IPS-18c (cell line): ENCODE data around the gene NIPBL.

ENCODE experiments used
- H3K4me3 ChIP-seq: 2 replicates; pipeline ENCODE4 v1.7.0; 2013; ENCODE audit warnings: low read depth, mild to moderate bottlenecking, low read length, moderate library complexity; ENCODE audit not compliant: insufficient read depth
- H3K9me3 ChIP-seq: one replicate; pipeline ENCODE4 v1.6.1; 2013; ENCODE audit warnings: mild to moderate bottlenecking, low read length, moderate library complexity; ENCODE audit not compliant: control insufficient read depth, insufficient read depth

Gene NIPBL

DNA sequence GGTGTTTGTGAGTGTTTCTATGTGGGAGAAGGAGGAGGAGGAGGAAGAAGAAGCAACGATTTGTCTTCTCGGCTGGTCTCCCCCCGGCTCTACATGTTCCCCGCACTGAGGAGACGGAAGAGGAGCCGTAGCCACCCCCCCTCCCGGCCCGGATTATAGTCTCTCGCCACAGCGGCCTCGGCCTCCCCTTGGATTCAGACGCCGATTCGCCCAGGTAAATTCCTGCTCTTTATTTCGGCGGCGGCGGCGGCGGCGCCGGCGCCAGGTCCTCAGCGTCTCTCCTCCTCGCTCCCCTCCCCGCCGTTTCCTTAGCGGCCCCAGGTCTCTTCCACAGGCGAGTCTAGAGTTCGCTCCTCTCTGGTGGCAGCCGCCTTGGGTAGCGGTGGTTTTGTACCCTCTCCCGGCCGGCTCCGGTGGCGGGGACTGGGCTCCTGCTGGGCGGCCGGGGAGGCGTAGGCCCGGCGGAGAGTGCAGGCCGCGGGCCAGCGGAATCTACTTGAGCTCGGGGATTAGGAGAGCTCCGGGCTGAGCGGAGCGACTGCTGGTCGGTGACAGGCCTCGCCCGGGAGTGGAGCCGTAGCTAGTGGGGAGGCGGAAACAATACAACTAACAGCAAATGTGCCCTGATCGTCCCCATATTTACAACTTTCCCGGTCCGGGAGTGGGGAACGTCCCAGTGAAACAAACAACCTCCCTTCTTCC lies 547 bp downstream of the NIPBL start:
- no peaks in the 10 kb centered on the region for H3K9me3 ChIP-seq
- H3K4me3 ChIP-seq, result peak overlapping the region; percentile 90

DNA sequence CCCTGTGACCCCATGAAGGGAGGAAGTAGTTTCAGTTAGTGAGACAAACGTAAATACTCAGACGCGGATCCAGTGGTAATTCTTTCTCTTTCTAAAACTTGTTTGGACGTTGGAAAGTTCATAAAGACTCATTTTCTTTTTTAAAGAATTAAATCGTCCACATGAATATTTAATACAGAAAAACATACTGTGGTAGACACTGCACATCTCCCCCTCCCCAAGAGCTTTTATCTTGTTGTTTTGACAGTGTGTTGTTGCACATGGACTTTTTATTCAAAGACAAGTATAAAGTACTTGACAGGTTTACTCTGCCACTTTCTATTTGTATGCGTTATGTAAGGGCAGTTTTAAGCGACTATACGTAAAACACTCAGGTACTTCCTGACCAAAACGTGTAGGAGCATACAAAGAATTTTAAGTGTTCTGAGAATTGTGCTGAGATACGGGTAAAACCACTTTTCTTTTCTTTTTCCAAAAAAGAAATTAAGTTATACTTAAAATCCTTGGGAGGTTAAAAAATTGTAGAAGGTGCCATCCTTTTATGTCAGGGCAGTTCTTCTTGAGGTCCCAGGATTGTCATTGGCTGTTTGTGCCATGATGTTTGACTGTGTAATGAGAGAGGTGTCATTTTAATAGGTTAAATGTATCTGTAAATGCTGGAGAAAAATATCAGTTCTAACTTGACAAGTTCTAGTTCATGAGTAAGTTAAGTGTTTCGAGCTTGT lies 1.3 kb downstream of the NIPBL start:
- H3K4me3 ChIP-seq, result peak overlapping the region; percentile 90

DNA sequence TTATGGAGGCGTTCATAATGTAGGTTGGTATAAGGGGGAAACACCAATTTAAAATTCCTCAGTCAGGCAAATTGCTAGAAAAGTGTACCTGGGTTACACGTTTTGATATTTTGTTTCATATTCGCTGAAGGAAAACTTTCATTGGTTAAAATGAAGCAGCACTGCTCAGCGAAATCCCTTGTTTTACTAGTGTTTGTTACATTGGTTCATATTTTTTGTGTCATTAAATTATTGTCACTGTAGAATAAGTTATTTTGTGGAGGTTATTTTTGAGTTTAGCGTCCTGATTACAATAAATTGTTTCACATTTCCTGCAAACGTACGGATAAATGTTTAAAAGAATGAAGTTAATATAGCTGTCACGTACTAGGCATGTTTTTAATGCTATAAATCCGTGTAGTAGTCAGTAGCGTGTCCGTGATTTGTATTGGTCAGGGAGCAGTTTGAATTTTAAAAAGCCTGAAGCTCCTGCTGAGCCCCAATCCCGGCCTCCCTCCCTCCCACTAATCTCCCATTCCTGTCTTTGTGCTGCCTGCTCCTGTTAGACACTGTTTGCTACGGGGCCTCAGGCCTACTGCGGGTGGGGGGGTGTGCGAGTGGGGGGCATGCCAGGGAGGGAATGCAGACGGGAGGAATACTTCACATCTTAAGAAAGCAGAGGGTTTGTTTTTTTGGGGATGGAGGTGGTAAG lies 2.0 kb downstream of the NIPBL start:
- Histone ChIP-seq H3K9me3 (no peaks in the 10 kb centered on the region), H3K4me3 (peak overlapping the region; percentile 90)

More for the DNA sequence above, 1.3 kb downstream of the NIPBL start:
- no peaks in the 10 kb centered on the region for H3K9me3 ChIP-seq

DNA sequence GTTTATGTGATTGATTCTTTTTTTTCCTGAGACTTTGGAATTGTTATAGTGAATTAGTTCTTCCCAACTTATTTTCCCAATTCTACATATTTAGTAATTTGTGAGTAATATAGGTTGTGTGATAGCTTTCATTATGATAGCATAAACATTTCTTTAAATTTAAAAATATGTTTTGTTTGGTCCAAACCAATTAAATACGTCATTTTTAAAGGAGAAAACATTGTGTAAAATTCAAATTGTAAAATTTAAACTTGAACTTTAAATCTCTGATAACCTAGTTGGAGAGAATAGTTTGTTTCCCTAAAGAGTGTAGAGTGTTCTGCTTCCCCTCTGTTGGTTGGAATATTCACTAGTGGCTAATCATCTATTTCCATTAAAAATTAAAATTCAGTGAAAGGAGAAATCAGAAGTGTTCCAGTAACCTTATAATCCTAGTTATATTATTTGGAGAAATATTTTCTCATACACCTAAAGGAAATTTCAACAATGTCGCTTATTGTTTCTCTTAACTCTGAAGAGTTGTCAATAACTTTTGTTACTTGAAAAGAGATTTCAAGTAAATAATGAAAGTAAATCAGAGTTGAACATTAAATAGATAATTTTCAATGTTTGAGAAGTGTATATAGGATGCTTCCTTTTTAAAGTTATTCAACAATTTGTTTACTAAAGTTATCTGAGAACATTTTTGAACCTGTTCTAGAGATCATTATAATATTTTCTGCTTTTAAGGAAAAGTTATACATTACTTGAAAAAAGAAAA lies 2.9 kb downstream of the NIPBL start:
- no peaks in the 10 kb centered on the region for H3K9me3 ChIP-seq
- no peak overlapping the region for H3K4me3 ChIP-seq

DNA sequence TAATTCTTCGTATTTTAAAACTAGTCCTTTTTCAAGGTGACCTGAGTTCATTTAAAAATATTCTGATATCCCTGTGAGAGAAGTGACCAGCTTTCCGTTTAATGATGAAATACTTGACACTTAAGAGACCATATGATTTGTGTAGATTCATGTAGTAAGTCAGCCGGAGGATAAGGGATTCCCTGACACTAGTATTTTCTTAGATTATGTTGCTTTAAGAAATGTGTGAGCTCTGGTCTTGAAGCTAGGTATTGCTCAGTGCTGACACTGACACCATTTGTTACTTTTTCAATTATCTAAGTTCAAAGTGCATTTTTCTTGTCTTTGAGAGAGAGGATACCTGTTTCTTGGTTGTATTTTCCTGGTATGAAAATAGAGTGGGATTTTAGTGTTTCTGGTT lies 4.2 kb downstream of the NIPBL start:
- H3K4me3 ChIP-seq, result no peak overlapping the region
- H3K9me3 ChIP-seq, result no peaks in the 10 kb centered on the region

DNA sequence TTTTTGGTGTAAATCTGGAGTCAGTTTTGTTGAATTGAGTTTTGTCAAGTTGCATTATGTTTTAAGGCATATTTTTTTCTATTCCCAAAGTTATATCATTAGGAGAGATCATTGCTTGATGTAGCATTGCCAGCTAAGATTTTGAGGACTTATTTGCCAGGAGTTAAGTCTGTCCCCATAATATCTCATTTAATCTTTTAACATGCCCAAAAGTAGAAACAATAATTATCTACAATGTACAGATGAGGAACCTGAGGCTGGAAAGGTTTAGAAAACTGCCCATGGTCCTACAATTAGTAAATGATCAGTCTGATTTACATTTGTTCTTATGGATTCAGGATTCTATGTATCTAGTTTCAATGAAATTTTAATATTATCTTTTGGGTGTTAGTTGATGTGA lies 4.7 kb downstream of the NIPBL start:
- Histone ChIP-seq H3K9me3 (peaks cover 3% of the 10 kb centered on the region), H3K4me3 (no peak overlapping the region)

DNA sequence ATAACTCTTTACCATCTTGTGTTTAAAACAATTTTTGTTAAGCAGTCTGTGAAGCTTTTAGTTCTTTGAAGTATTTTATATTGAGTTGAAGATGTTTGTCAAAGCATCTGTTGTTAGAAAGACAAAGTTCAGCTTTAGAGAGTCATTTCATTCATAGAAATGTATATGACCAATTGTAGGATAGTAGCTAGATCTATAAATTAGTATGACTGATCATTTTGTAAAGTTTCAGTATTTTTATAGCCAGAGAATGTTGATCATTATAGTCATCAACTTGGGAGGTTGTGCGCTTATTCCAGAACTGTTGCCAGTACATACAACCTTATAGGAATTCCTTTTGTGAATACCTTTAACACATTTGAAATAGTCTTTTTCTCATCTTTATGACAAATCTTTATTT lies 5.2 kb downstream of the NIPBL start:
- H3K4me3 ChIP-seq, result no peak overlapping the region
- peaks cover 3% of the 10 kb centered on the region for H3K9me3 ChIP-seq

DNA sequence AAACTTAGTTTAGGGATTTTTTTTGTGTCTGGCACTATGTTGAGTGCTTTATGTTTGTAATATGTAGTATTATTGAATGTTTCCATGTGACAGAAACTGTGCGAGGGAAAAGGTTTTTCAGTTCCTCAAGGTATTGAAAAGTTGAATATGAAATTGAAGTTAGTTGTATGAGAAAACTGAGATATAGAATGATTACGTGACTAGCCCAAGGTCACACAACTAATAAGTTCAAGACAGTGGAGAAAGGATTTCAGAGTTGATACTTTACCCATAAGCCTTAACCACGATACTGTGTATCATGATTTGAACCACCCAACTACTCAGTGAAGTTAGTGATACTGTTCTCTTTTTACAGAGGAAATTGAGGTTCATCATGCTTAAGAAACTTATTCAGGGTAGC lies 5.7 kb downstream of the NIPBL start:
- no peak overlapping the region for H3K4me3 ChIP-seq
- peaks cover 3% of the 10 kb centered on the region for H3K9me3 ChIP-seq

DNA sequence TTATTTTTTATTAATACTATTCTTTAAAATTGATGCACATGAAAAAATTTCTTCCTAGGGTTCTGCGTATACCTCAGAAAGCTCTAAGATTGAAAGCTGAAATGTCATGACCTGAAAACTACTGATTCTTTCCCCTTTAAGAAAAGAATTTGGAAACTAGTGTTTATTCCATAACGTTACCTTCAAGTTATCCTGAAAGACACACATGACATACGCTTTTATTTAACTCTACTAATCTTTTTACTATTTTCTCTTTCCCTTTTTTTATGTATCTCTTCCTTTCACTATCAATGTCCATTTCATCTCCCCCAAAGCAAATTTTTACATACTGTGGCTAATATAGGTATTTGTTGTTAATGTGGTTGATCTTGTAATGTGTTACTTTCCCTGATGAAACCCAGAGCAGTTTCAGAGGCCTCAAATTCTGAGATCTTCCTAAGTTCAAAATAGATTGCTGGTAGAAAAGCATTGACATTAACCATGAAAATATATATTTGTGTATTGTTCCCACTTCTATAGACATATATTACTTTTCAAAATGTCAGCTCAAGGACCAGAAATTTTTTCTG lies 7.4 kb downstream of the NIPBL start:
- no peak overlapping the region for H3K4me3 ChIP-seq
- peaks cover 3% of the 10 kb centered on the region for H3K9me3 ChIP-seq

DNA sequence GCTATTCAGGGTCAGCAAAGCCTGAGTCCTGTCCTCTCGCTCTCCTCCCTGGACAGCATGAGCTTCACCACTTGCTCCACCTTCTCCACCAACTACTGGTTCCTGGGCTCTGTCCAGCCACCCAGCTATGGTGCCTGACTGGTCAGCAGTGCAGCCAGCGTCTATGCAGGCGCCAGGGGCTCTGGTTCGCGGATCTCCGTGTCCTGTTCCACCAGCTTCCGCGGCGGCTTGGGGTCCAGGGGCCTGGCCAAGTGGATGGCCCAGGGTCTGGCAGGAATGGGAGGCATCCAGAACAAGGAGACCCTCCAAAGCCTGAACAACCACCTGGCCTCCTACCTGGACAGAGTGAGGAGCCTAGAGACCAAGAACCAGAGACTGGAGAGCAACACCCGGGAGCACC lies 8.6 kb downstream of the NIPBL start:
- no peak overlapping the region for H3K4me3 ChIP-seq
- peaks cover 3% of the 10 kb centered on the region for H3K9me3 ChIP-seq

DNA sequence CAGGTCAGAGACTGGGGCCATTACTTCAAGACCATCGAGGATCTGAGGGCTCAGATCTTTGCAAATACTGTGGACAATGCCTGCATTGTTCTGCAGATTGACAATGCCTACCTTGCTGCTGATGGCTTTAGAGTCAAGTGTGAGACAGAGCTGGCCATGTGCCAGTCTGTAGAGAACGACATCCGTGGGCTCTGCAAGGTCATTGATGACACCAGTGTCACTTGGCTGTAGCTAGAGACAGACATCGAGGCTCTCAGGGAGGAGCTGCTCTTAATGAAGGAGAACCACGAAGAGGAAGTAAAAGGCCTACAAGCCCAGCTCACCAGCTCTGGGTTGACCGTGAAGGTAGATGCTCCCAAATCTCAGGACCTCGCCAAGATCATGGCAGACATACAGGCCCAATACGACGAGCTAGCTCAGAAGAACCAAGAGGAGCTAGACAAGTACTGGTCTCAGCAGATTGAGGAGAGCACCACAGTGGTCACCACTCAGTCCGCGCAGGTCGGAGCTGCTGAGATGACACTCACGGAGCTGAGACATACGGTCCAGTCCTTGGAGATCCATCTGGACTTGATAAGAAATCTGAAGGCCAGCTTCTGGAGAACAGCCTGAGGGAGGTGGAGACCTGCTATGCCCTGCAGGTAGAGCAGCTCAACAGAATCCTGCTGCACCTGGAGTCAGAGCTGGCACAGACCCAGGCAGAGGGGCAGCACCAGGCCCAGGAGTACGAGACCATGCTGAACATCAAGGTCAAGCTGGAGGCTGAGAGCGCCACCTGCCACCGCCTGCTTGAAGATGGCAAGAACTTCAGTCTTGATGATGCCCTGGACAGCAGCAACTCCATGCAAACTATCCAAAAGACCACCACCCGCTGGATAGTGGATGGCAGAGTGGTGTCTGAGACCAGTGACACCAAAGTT lies 9.3 kb downstream of the NIPBL start:
- peaks cover 3% of the 10 kb centered on the region for H3K9me3 ChIP-seq
- H3K4me3 ChIP-seq, result no peak overlapping the region

DNA sequence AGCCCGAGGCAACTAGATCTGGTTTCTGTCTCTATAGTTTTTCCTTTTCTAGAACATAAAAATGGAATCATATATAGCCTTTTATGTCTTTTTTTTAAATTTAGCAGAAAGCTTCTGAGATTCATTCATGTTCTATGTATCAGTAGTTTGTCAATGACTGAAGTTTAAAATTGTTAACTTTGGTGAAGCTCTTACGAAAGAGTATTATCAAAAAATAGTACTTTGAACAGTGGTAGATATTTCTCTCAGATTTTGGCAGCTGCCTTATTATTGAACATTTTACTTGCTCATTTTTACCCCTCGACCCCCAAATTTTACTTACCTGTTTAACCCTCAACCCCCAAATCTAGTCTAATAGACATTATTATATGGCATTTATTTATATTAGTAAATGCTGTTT lies 10.2 kb downstream of the NIPBL start:
- no peak overlapping the region for H3K4me3 ChIP-seq

DNA sequence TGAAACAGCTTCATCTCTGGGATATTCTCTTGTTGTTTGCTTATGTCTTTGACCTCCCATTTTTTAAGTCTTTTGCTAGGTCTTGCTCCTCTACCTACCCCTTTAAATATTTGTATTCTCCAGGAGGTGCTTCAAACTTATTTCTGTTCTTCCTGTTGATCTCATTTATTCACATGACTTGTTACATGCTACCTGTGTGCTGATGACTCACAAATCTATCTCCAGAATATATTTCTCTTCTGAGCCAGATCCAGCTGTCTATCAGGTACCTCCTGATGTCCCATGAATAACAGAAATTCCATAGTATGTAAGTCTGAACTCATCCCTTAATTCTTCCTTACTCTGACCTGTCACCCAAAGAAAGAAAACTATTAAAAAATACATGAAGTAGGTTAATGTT lies 11.0 kb downstream of the NIPBL start:
- Histone ChIP-seq H3K4me3 (no peak overlapping the region), H3K9me3 (peaks cover 3% of the 10 kb centered on the region)

More for the DNA sequence above, 10.2 kb downstream of the NIPBL start:
- H3K9me3 ChIP-seq, result peaks cover 3% of the 10 kb centered on the region

DNA sequence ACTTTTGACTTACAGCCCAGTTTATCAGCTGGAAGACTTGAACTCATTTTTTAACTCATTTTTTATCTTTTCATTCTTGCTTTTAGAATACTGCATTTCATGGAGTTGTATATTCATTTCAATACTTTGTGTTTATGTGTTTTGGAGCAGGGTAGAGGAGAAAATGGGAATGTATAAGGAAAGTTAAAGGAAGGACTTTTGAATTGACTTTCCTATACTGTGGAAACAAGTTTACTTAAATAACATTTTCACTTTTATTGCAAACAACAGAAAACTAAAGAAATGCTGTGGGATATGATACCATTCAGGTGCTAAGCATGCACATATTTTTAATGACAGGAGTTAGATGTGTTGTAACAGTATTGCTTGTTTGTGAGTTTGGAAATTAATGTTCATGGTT lies 11.7 kb downstream of the NIPBL start:
- H3K9me3 ChIP-seq, result peaks cover 3% of the 10 kb centered on the region

DNA sequence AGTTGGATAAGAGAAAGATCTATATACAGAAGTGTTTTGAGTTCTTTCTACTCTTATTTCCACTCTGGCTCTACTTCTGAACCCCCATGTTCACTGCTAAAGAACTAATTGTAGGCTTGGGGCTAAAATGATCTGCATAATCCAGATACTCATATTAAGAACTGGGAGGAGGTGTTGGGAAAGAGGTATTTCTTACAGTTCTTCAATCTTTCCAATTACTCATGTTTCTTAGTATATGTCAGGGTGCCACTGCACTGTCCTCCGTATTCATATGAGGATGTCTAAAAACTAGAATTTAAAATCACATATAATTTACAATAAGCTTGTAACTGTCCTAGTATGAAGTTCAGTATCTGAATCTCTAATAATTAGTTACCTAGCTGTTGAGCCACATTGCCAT lies 12.7 kb downstream of the NIPBL start:
- H3K9me3 ChIP-seq, result peaks cover 3% of the 10 kb centered on the region
- H3K4me3 ChIP-seq, result no peak overlapping the region

More for the DNA sequence above, 11.7 kb downstream of the NIPBL start:
- H3K4me3 ChIP-seq, result no peak overlapping the region

DNA sequence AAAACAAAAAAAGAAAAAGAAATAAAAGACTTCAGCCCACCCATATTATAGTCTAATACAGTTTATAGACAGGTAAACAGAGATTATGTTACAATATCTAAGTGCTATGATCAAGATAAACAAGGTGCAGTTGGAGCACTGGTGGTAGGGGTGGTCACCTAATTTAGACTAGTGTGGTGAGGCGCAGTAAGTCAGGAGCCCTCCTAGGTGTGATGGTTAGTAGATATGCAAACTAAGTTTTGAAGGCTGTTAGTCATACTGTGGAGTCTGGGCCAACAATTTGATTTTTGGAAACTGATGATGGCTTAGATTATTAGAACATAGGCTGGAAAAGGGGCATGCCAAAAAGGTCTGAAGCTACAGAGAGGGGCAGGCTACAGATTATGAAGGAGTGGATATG lies 14.7 kb downstream of the NIPBL start:
- no peaks in the 10 kb centered on the region for H3K9me3 ChIP-seq
- H3K4me3 ChIP-seq, result no peak overlapping the region
